ACC112 (cell line): ENCODE data around the gene ABHD2.
"Not testable (repeated sequence)": the region's sequence is repeated elsewhere in the genome, so short reads cannot be mapped to it uniquely, and the experiment has no call there.

Source experiments
- H2AFZ ChIP-seq: fragments of 200-600 bp; sonication (generic); one replicate; pipeline ENCODE4 v1.6.0; 2017; ENCODE audit warnings: antibody characterized with exemption, low read length; ENCODE audit not compliant: unreplicated experiment
- H3K27ac ChIP-seq: fragments of 200-600 bp; sonication (generic); 2 replicates; pipeline ENCODE4 v1.5.1; 2014; ENCODE audit warnings: low read depth, mild to moderate bottlenecking, antibody characterized with exemption, low read length, moderate library complexity
- H3K27me3 ChIP-seq: fragments of 200-600 bp; sonication (generic); 2 replicates; pipeline ENCODE4 v1.6.1; 2014; ENCODE audit warnings: mild to moderate bottlenecking, antibody characterized with exemption, low read length, moderate library complexity, mixed read lengths; ENCODE audit not compliant: insufficient read depth
- H3K36me3 ChIP-seq: fragments of 200-600 bp; sonication (generic); 2 replicates; pipeline ENCODE4 v1.6.1; 2016; ENCODE audit warnings: mild to moderate bottlenecking, antibody characterized with exemption, low read length, moderate library complexity, mixed read lengths; ENCODE audit not compliant: insufficient read depth
- H3K4me1 ChIP-seq: fragments of 200-600 bp; sonication (generic); one replicate; pipeline ENCODE4 v1.6.1; 2016; ENCODE audit warnings: low read length, mixed read lengths; ENCODE audit not compliant: insufficient read depth, unreplicated experiment, control insufficient read depth
- H3K4me3 ChIP-seq: fragments of 200-600 bp; sonication (generic); 2 replicates; pipeline ENCODE4 v1.5.1; 2014; ENCODE audit warnings: mild to moderate bottlenecking, low read depth, low read length
- H3K79me2 ChIP-seq: fragments of 200-600 bp; sonication (generic); one replicate; pipeline ENCODE4 v1.6.0; 2016; ENCODE audit warnings: low read length; ENCODE audit not compliant: control insufficient read depth, unreplicated experiment, insufficient read depth

ABHD2 gene

GRCh38 chr15:89226359-89227221 lies 138.3 kb downstream of the ABHD2 start:
- Histone ChIP-seq H3K4me1 (peaks cover 10% of the 10 kb centered on the region), H3K27me3 (no peaks in the 10 kb centered on the region), H3K27ac (no peak overlapping the region), H2AFZ (no peak overlapping the region), H3K36me3 (no peaks in the 10 kb centered on the region), H3K79me2 (no peaks in the 10 kb centered on the region), H3K4me3 (no peak overlapping the region)

GRCh38 chr15:89227425-89227824 lies 139.2 kb downstream of the ABHD2 start:
- Histone ChIP-seq H3K36me3 (no peaks in the 10 kb centered on the region), H3K27ac (no peak overlapping the region), H3K79me2 (no peaks in the 10 kb centered on the region), H3K4me1 (peaks cover 10% of the 10 kb centered on the region), H3K4me3 (no peak overlapping the region), H2AFZ (no peak overlapping the region), H3K27me3 (no peaks in the 10 kb centered on the region)

GRCh38 chr15:89230277-89230676 lies 142.0 kb downstream of the ABHD2 start:
- H3K27ac ChIP-seq, result peak overlapping the region; percentile 52; the same call in 1 of the 2 replicates
- H3K4me1 ChIP-seq, result peaks cover 10% of the 10 kb centered on the region
- H3K36me3 ChIP-seq, result no peaks in the 10 kb centered on the region
- no peaks in the 10 kb centered on the region for H3K79me2 ChIP-seq
- no peak overlapping the region for H3K4me3 ChIP-seq
- peaks cover 3% of the 10 kb centered on the region; the same call in 1 of the 2 replicates for H3K27me3 ChIP-seq
- H2AFZ ChIP-seq, result no peak overlapping the region

GRCh38 chr15:89231832-89232231 lies 143.6 kb downstream of the ABHD2 start:
- H3K27ac ChIP-seq, result no peak overlapping the region
- H2AFZ ChIP-seq, result no peak overlapping the region
- H3K79me2 ChIP-seq, result no peaks in the 10 kb centered on the region
- H3K27me3 ChIP-seq, result peaks cover 3% of the 10 kb centered on the region
- no peaks in the 10 kb centered on the region for H3K36me3 ChIP-seq
- H3K4me3 ChIP-seq, result no peak overlapping the region
- peaks cover 10% of the 10 kb centered on the region for H3K4me1 ChIP-seq

- H3K27ac ChIP-seq, H3K27me3 ChIP-seq, H3K36me3 ChIP-seq, H3K4me3 ChIP-seq, H3K4me1 ChIP-seq, H3K79me2 ChIP-seq, H2AFZ ChIP-seq: not testable (repeated sequence)
These were observed 151.9 kb downstream of the ABHD2 start for GRCh38 chr15:89239883-89240810.

GRCh38 chr15:89243046-89243690 lies 154.9 kb downstream of the ABHD2 start:
- 0 out of 2 replicates have a peak overlapping the region, but pooled peaks have one; percentile 38 for H3K27ac ChIP-seq
- peaks cover 32% of the 10 kb centered on the region for H3K79me2 ChIP-seq
- peaks cover 12% of the 10 kb centered on the region for H3K4me1 ChIP-seq
- peaks cover 13% of the 10 kb centered on the region for H3K36me3 ChIP-seq
- H3K4me3 ChIP-seq, result peak overlapping the region; percentile 97
- peaks cover 5% of the 10 kb centered on the region; the same call in 1 of the 2 replicates for H3K27me3 ChIP-seq
- H2AFZ ChIP-seq, result peak overlapping the region; percentile 75

- Histone ChIP-seq H2AFZ (peak within 1 kb of the TSS; percentile 75), H3K4me3 (peak within 1 kb of the TSS; percentile 97), H3K27me3 (peaks cover under 1% of the 10 kb centered on the region; the same call in 1 of the 2 replicates), H3K27ac (peak within 1 kb of the TSS; percentile 38), H3K79me2 (peaks cover 35% of the 10 kb centered on the region), H3K4me1 (peaks cover 12% of the 10 kb centered on the region), H3K36me3 (peaks cover 20% of the 10 kb centered on the region)
These were observed 155.7 kb downstream of the ABHD2 start, which contains the start of gene FANCI for GRCh38 chr15:89243691-89244573. Gene FANCI, plus strand, starts transcription at chr15:89243979. Its CDS starts 3,669 bp downstream, at chr15:89247648.

- Histone ChIP-seq H3K4me1 (peaks cover 12% of the 10 kb centered on the region), H2AFZ (peak overlapping the region; percentile 75), H3K27me3 (no peaks in the 10 kb centered on the region), H3K4me3 (peak overlapping the region; percentile 97), H3K79me2 (peaks cover 35% of the 10 kb centered on the region), H3K27ac (peak overlapping the region; percentile 38), H3K36me3 (peaks cover 27% of the 10 kb centered on the region)
These were observed 156.3 kb downstream of the ABHD2 start for GRCh38 chr15:89244574-89244903.

- H2AFZ ChIP-seq, result no peak overlapping the region
- peaks cover 36% of the 10 kb centered on the region for H3K36me3 ChIP-seq
- H3K4me1 ChIP-seq, result peaks cover 12% of the 10 kb centered on the region
- no peak overlapping the region for H3K4me3 ChIP-seq
- H3K27me3 ChIP-seq, result no peaks in the 10 kb centered on the region
- no peak overlapping the region for H3K27ac ChIP-seq
- H3K79me2 ChIP-seq, result peaks cover 35% of the 10 kb centered on the region
These were observed 159.2 kb downstream of the ABHD2 start for GRCh38 chr15:89247446-89247845.
